ENCODE results near the gene CLDN14. TPM values are rescaled to one million over a fixed set of nuclear protein-coding genes. Genes with fewer than 3 reads are reported as not detected.

The CLDN14 gene
- total RNA-seq, 1 experiment from 2014 or later = not detected

DNA sequence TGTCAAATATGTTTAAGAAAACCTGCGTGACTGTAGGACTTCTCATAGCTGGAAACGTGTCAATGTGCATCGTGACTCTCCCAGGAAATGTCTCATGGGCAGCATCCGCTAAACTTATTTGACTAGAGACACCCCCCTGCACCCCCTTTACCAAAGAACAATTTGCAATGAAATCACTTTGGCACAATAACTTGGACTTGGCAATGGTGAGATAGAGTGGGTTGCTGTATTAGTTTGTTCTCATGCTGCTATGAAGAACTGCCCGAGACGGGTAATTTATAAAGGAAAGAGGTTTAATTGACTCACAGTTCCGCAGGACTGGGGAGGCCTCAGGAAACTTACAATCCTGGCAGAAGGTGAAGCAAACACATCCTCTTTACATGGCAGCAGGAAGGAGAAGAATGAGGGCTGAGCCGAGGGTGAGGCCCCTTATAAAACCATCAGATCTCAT is 13.8 kb downstream of the CLDN14 start:
- H2BK20ac ChIP-seq (ENCODE audit: low read depth, low read length, poor library complexity, severe bottlenecking) = no peak overlapping the region
- no peak overlapping the region for H2BK120ac ChIP-seq (ENCODE audit: low read depth, low read length, poor library complexity, severe bottlenecking)
- H3K14ac ChIP-seq (ENCODE audit: insufficient read depth, low read length) = no peak overlapping the region
- DNase-seq = no peak
- peaks cover 32 to 49% of the 10 kb centered on the region in 2 experiments for H3K4me1 Mint-ChIP-seq
- H3K27me3 ChIP-seq (ENCODE audit: insufficient read depth, low read length) = no peaks in the 10 kb centered on the region
- peaks cover 0 to 2% of the 10 kb centered on the region in 2 experiments; a peak in 1 of 5 replicates for H3K9me3 Mint-ChIP-seq
- no peaks in the 10 kb centered on the region for H3K23me2 ChIP-seq (ENCODE audit: insufficient read length, low read depth, low read length, poor library complexity, severe bottlenecking)
- H4K91ac ChIP-seq (ENCODE audit: insufficient read length, low read depth, low read length) = no peak overlapping the region
- TF ChIP-seq, protein P1, sequence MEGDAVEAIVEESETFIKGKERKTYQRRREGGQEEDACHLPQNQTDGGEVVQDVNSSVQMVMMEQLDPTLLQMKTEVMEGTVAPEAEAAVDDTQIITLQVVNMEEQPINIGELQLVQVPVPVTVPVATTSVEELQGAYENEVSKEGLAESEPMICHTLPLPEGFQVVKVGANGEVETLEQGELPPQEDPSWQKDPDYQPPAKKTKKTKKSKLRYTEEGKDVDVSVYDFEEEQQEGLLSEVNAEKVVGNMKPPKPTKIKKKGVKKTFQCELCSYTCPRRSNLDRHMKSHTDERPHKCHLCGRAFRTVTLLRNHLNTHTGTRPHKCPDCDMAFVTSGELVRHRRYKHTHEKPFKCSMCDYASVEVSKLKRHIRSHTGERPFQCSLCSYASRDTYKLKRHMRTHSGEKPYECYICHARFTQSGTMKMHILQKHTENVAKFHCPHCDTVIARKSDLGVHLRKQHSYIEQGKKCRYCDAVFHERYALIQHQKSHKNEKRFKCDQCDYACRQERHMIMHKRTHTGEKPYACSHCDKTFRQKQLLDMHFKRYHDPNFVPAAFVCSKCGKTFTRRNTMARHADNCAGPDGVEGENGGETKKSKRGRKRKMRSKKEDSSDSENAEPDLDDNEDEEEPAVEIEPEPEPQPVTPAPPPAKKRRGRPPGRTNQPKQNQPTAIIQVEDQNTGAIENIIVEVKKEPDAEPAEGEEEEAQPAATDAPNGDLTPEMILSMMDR (conservative IDR thresholded peaks at IDR 0.05) = no peak
- H3K79me1 ChIP-seq (ENCODE audit: insufficient read depth, low read depth, low read length, poor library complexity, severe bottlenecking) = no peaks in the 10 kb centered on the region
- no peak overlapping the region for H4K5ac ChIP-seq (ENCODE audit: insufficient read length, low read depth, low read length)
- no peak overlapping the region for H4K8ac ChIP-seq (replicated peaks; ENCODE audit: insufficient read length, low read depth, low read length)
- no peak overlapping the region for H3K9ac ChIP-seq (ENCODE audit: extremely low read depth, insufficient read length, low read length)
- H4K20me1 ChIP-seq (ENCODE audit: control insufficient read depth, insufficient read depth, insufficient read length) = no peaks in the 10 kb centered on the region
- peaks cover 9% of the 10 kb centered on the region; the same call in 1 of the 2 replicates for H3K4me1 ChIP-seq (ENCODE audit: insufficient read depth, low read length)
- no peak overlapping the region for H2BK15ac ChIP-seq (ENCODE audit: low read depth, low read length)
- H3K79me2 ChIP-seq (ENCODE audit: insufficient read depth, low read length) = no peaks in the 10 kb centered on the region
- no peak overlapping the region for H3K18ac ChIP-seq (ENCODE audit: insufficient read length, low read depth, low read length)
- no peak overlapping the region for H2AFZ ChIP-seq (ENCODE audit: low read length)
- H3K4me3 Mint-ChIP-seq = no peak overlapping the region
- WGBS (ENCODE audit: extremely low coverage, insufficient read length, low lambda C conversion rate) = no CpG with 5 or more reads among the region's 8 CpGs
- no peak overlapping the region for H3K27ac Mint-ChIP-seq
- no peaks in the 10 kb centered on the region for H3K9me3 ChIP-seq (ENCODE audit: control insufficient read depth, low read depth, low read length)
- H2BK12ac ChIP-seq (ENCODE audit: insufficient read length, low read depth, low read length) = no peak overlapping the region
- H3K56ac ChIP-seq (ENCODE audit: insufficient read length, low read depth, low read length) = no peak overlapping the region
- no peak overlapping the region for H2AK5ac ChIP-seq (ENCODE audit: insufficient read length, low read length)
- no peak overlapping the region for H3T11ph ChIP-seq (ENCODE audit: low read length)
- no peak overlapping the region for H3K27ac ChIP-seq (ENCODE audit: insufficient read length, low read depth, low read length)
- H3K27me3 Mint-ChIP-seq (ENCODE audit: low read depth) = no peaks in the 10 kb centered on the region; the same call in 1 of the 2 replicates
- H3K4ac ChIP-seq (ENCODE audit: low read depth, low read length) = no peak overlapping the region
- H2BK5ac ChIP-seq (ENCODE audit: insufficient read length, low read length) = no peak overlapping the region
- no peaks in the 10 kb centered on the region for H3K36me3 Mint-ChIP-seq (ENCODE audit: insufficient read depth in 1 of 3, low read depth in 3 of 3)
- H3K4me2 ChIP-seq (ENCODE audit: insufficient read depth, insufficient read length, low read length) = no peak overlapping the region
- no peak overlapping the region for H3K23ac ChIP-seq (ENCODE audit: insufficient read length, low read depth, low read length)

Measured in H9 (cell line).